Measurements from ENCODE around the gene OR2A7.
"Not testable (repeated sequence)": the region's sequence is repeated elsewhere in the genome, so short reads cannot be mapped to it uniquely, and the experiment has no call there.

GRCh38 chr7:144217200-144217599 is 47.4 kb downstream of the OR2A7 start:
- not testable (repeated sequence) for TF ChIP-seq SUZ12 (IDR thresholded peaks at IDR 0.05; ENCODE audit: extremely low read depth, insufficient read depth, insufficient read length); ZNF274 (IDR thresholded peaks at IDR 0.05; ENCODE audit: low read depth, low read length); YY1 (IDR thresholded peaks at IDR 0.05; ENCODE audit: insufficient read depth, insufficient read length)

Data from NT2/D1 (cell line).